WI38 (cell line): ENCODE data around the gene PRSS27.

ENCODE experiments used
- H3K4me3 ChIP-seq: 2 replicates; pipeline ENCODE4 v1.5.1; 2011; ENCODE audit warnings: low read depth, mild to moderate bottlenecking, control low read depth, low read length
- CTCF ChIP-seq: IDR thresholded peaks from 2 replicates; pipeline ENCODE4 v1.5.1; 2012; ENCODE audit warnings: low read depth, mild to moderate bottlenecking, control low read depth, low read length

Gene PRSS27

DNA sequence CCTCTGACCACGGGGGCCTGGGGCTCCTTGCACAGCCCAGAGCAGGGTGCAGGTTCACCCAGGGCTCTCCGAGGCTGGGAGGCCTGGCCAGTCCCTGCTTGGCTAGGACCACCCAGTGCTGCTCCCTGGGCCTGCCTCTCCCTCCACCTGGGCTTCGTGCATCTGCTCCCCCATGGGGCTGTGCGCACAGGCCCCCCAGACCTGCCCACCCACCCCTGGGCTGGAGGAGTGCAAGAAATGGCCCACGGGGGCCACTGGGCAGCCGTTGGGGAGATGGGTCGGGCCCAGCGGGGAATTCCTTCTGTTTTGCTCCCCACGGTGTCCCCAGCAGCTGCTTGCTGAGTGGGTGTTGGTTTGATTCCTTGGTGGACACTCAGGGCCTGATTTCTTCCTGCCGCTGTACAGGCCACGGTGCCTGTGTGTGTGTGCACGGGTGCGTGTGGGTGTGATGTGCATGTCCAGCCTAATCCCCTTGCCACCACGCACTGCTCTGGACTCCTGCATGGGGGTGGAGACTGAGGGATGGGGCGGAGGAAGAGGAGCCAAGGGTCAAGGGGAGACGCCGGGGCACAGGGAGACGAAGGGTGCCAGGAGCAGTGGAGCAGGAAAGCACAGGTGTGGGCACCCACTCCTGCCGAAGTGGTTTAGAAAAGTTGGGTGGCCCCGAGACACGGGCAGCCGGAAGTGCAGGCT, 8.5 kb downstream of the PRSS27 start:
- H3K4me3 ChIP-seq: no peak overlapping the region
- TF ChIP-seq CTCF: no peak

DNA sequence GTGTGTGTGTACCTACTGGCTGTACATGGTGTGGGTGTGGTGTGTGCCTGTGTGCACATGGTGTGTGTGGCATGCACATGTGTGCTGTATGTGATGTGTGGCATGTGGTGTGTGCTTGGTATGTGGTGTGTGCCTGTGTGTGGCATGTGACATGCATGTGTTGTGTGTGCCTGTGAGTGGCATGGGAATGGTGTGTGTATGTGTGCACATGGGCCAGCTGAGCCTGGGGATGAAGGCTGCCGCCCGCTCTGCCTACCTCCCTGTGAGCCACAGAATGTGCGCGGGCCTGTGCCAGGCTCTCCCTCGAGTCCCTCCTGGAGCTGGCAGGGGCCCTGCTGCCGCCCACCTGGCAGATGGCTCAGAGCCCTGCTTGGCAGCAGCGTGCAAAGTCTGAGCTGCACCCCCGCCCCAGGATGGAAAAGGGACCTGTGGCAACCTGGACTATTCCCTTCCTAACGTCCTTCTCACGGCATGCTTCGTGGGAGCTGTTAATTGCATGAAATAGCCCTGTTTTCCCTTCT, 9.3 kb downstream of the PRSS27 start:
- TF ChIP-seq CTCF: no peak
- no peak overlapping the region for H3K4me3 ChIP-seq

GRCh38 chr16:2710021-2710710, 9.9 kb downstream of the PRSS27 start:
- TF ChIP-seq CTCF: no peak
- no peak overlapping the region for H3K4me3 ChIP-seq

DNA sequence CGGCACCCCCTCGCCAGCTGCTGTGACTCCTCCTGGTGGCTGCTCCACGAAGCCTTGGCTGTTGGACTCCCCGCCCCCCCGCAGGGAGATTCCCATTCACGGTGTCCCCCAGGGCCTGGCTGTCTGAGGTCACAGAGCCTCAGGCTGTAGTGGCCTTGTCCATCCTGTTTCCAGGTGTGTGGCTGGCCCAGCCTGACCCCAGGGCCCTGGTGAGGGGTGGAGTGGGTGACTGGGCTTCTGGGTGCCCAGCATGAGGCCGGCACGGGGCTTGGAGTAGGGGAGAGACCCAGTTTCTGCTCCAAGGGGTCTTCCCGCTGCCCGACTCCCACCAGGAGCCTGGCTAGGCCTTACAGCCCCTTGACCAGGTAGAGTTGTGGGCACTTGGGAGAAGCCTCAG, 10.4 kb downstream of the PRSS27 start:
- no peak for TF ChIP-seq CTCF
- H3K4me3 ChIP-seq: no peak overlapping the region

DNA sequence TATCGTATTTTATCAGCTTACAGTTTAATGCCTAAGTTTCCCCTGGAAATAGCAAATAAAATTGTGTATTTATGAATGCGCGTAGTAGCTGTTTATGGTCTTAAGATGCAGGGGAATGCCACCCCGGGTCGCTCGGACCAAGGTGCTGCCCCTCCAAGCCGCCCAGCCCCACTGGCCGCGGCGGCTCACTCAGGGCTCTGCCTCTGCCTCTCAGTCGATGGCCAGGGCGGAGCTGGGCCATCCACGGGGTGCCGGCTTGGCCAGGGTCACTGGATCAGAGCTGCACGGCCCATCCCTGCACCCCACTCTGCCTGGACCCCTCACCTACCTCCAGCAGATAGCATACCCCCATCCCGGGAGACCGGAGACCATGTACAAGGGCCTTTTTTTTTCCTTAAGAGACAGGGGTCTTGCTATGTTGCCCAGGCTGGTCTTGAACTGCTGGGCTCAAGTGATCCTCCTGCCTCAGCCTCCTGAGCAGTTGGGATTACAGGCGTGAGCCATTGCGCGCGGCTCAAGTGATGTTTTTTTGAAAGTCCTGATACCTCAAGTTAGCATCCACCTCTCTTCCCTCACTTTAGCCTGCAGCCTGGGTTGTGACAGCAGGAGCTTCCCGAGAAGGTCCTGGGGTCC, 11.0 kb downstream of the PRSS27 start:
- no peak for TF ChIP-seq CTCF
- no peak overlapping the region for H3K4me3 ChIP-seq

DNA sequence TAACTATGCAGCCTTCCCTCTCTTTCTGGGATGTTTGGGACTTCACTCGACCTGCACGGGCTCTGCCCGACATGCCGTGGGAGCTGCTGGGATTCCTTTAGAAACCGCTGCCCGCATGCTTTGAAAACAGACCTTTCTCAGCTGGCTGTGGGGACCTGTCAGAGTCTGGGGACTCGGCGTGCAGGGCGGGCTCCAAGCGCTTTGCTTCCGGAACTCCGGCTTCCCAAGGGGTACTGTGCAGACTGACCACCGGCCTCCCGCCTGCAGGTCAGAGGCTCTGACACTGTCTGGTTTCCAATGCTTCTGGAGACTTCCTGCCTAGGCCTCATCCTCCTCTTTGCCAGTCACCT, 11.8 kb downstream of the PRSS27 start:
- TF ChIP-seq CTCF: no peak
- no peak overlapping the region for H3K4me3 ChIP-seq
